Fibroblast of the conjunctiva (primary cell): Measurements from ENCODE around the gene BAIAP2.

ENCODE experiments used
- DNase-seq: peaks from one replicate; pipeline ENCODE4 v3.0.0-alpha.2; 2010; ENCODE audit warnings: low read depth

BAIAP2 gene, protein sequence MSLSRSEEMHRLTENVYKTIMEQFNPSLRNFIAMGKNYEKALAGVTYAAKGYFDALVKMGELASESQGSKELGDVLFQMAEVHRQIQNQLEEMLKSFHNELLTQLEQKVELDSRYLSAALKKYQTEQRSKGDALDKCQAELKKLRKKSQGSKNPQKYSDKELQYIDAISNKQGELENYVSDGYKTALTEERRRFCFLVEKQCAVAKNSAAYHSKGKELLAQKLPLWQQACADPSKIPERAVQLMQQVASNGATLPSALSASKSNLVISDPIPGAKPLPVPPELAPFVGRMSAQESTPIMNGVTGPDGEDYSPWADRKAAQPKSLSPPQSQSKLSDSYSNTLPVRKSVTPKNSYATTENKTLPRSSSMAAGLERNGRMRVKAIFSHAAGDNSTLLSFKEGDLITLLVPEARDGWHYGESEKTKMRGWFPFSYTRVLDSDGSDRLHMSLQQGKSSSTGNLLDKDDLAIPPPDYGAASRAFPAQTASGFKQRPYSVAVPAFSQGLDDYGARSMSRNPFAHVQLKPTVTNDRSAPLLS

DNA sequence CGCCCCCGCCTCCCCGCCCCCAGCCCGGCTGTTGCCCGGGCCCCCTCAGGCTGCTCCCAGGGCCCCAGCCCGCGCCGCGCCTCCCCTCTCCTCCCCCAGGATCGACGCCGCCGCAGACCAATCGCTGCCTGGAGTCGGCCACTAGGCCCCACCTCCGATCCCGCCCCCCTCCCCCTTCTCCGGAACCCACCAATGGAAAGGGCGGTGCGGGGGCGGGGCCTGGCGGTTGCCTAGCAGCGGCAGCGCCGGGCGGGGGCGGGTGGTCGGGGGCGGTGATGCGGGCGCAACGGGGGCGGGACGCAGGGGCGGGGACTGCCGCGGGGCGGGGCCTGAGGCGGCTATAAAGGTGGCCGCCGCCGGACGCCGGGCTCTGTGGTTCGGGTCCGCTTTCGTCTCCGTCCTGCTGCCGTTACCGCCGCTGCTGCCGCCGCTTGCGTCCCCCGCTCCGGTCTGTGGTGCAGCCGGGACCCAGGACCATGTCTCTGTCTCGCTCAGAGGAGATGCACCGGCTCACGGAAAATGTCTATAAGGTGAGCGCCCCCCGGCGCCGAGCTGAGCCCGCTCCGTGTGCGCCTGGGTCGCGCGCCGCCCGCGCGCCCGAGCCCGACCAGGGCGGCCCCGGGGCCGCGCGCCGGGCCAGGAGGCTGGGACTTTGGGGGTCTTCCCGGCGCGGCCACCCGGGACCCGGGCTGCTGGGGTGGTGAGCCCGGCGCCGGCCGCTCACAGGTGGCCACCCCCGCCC is at the start of gene BAIAP2:
Gene BAIAP2 (plus strand): TSS at position 373 of the 742 bp plus-strand sequence. CDS start 104 bp downstream, at position 477.
- DNase-seq = peak; percentile 90

DNA sequence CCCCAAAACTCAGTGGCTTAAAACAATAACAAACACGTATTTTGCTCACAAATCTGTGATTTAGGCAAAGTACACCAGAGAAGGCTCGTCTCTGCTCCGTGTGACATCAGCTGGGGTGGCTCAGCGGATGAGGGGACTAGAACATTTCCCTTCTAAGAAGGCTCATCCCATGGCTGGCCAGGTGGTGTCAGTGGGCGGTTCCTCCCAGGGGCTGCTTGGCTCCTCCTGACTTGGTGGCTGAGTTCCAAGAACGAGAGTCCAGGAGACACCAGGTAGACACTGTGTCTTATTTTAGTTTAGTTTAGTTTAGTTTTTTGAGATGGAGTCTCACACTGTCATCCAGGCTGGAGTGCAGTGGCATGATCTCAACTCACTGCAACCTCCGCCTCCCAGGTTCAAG is 48.9 kb upstream of the BAIAP2 start:
- no peak for DNase-seq

DNA sequence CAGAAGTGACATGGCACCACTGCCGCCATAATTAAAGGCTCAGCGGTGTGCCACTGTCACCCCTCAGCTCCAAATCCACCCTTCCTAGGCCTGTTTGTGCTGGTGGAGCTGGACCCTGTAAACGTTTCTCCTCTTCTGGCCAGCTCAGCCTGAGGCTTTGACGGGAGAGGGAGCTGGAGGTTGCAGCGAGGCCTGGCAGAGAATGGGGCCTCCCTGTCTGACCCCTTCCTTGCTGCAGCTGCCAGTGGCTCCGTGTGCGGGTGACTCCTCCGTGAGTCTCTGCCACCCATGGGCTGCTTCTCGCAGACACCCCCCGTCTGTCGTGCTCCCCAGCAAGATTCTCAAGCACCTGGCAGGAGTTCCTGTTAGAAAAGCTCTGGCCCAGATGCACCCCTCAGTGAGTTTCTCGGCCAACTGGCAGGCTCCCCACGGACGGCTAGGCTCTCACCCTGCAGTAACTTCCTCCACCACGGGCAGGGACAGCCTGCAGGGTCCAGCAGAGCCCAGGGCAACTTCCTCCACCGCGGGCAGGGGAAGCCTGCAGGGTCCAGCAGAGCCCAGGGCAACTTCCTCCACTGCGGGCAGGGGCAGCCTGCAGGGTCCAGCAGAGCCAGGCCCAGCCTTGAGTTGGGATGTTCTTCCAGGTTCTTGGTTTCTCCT is 48.0 kb upstream of the BAIAP2 start:
- no peak for DNase-seq

DNA sequence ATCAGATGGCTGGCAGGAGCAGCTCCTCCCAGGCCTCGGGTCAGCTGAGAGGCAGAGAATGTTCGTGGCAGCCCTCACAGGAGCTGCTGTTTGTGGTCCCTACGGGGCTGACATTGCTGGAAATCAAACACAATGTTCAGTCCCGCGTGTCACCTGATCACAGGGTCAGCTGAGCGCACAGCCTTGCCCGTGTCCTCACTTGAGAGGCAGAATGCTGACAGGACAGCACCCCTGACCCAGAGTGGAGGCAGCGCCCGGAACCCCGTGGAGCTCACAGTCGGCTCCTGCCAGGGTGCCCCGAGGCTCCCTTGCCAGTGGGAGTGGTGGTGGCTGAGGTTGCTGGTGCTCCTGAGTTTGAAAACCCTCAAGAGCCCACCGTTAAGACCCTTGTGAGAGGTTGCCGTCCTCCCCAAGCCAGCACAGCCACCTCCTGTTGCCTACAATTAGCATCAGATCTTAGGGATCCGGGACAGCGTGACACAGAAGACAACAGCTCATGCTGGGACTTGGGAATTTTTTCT is 47.0 kb upstream of the BAIAP2 start:
- no peak for DNase-seq

DNA sequence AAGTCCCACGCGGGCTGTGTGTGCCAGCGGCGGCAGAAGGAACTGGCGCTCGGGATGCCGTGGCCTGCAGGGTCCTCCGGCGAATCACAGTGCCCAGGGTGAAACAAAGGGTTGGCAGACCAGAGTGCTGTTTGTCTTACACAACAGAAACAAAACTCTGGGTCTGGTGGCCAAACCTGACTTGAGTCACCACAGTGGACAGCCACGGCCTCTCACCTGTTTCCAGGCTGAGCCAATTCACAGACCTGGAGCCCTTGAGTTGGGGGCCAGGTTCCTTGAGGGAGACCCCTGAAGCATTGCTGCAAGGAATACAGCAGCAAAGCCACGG is 45.4 kb upstream of the BAIAP2 start:
- DNase-seq = no peak

DNA sequence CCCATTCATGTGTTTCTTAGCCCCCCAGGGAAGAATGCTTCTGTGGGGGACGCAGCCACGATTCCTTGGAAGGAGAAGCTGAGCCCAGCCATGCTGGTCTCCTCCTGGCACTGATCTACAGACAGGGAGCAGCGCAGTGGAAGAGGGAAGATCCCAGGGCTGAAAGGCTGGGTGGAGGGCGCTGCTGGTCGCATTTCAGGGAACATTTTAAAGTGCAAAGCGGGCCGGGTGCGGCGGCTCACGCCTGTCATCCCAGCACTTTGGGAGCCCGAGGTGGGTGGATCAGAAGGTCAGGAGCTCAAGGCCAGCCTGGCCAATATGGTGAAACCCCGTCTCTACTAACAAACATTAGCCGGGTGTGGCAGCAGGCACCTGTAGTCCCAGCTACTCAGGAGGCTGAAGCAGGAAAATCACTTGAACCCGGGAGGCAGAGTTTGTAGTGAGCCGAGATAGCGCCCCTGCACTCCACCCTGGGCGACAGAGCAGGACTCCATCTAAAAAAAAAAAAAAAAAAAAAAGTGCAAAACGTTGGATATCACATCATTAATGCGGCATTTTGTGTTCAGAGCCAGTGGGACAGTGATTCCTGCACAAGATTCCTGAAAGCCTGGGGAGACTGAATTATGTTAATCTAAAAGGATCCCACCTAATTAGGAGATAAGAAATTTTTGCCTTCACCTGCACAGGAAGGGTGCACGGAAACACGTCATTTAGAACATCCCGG is 43.9 kb upstream of the BAIAP2 start:
- DNase-seq = no peak

DNA sequence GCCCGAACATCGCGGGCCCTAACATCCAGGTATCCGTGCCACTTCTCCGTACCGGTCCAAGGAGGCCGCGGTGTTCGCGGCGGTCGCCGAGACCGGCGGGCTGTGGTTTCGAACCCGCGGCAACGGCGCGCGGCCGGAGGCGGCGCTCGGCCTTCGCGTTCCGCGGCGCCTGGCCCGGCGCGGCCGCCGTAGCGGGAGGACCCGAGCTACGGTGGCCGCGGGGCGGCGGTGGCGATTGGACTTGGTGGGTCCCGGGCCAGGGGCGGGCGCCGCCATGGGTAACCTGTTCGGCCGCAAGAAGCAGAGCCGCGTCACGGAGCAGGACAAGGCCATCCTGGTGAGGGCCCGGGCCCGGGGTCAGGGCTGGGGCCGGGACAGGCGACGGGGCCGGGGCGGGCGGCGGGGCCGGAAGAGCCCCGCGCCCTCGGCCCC is 43.3 kb upstream of the BAIAP2 start, which contains the start of gene CHMP6:
Gene CHMP6 (plus strand): TSS at position 197 of the 432 bp plus-strand sequence. CDS start 78 bp downstream, at position 275.
- peak; percentile 23 for DNase-seq

DNA sequence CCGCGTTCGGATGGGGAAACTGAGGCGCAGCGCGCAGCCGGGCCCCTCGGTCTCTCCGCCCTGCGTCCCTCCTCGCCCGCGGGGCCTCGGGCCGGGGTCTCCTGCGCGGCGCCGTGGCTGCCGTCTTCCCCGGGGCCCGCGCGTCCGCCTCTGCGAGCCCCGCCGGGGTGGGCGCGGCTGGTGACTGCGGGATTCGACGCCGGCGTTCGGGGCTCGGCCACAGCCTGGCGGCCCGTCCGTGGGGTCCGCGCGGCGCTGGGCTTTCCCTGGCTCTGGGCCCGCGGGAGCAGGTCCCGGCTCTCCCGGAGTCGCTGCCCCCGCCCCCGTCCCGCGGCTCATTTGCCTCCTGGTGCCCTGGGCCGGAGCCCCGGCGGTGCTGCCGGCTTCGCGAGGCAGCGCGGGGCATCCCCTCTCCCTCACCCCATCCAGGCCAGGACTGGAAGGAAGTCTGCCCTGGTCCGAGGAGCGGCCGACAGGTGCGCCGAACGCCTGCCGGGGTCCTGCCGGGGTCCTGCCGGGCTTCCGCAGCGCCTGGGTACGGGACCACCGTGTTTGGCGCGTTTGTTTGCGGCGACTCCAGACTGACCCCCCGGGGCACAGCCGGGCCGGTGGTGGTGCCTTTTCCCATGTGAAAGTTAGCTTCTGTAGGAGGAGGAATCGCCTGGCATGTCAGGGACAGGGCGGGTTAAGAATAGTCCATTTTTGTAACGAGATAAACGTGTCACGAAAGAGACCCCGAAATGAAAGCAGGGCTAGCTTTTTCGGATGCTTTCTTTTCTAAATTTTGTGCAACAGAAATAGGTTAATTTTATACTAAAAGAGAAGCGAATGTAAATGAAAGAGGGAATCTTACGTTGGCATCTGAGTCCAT is 42.6 kb upstream of the BAIAP2 start:
- no peak for DNase-seq

DNA sequence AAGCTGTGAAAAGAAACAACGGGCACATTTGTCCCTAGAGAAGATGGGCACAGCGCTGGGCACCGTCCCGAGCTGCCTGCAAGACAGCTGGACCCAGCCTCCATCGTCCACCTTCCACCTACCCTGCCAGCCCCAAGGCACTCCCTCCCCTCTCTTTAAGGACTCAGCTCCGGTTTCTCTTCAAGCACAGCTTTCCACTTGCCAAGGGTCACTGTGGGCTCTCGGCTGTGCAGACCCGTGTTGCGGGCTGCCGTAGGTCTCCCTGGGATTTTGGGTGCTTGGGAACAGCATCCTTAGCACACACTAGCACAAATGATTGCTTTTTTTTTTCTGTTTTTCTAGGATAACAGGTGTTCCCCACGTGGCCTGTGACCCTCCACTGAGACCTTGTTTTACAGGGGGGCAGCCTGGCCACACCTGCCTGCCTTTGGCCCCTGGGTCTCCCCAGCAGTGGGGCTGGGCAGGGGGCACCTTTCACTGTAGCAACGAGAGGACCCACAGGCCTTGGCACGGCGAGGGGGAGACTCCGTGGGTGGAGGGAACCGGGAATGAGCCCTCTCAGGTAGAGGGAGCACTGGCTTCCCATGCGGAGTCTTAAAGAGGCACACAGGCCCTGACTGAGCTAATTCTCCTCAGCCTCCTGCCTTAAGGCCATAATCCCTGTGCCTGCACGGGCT is 41.9 kb upstream of the BAIAP2 start:
- DNase-seq = no peak

DNA sequence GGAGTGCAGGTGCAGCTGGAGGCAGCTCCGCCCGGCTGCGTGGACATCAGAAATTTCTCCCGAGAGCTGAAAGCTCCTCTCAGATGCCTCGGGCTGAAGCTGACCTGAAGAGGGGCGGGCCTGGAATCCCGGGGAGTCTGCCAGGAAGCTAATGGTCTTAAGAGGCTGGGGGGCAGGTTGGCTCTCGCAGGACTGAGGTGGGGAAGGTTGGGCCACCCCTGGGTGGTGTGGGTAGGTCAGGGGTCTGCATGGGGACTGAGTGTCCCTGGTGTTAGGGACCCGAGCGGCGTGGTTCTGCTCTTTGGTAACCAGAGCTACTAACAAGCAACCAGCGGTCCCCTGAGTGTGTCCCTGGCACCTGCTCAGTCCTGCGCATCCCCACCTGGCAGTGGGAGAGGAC is 39.8 kb upstream of the BAIAP2 start:
- DNase-seq = no peak

DNA sequence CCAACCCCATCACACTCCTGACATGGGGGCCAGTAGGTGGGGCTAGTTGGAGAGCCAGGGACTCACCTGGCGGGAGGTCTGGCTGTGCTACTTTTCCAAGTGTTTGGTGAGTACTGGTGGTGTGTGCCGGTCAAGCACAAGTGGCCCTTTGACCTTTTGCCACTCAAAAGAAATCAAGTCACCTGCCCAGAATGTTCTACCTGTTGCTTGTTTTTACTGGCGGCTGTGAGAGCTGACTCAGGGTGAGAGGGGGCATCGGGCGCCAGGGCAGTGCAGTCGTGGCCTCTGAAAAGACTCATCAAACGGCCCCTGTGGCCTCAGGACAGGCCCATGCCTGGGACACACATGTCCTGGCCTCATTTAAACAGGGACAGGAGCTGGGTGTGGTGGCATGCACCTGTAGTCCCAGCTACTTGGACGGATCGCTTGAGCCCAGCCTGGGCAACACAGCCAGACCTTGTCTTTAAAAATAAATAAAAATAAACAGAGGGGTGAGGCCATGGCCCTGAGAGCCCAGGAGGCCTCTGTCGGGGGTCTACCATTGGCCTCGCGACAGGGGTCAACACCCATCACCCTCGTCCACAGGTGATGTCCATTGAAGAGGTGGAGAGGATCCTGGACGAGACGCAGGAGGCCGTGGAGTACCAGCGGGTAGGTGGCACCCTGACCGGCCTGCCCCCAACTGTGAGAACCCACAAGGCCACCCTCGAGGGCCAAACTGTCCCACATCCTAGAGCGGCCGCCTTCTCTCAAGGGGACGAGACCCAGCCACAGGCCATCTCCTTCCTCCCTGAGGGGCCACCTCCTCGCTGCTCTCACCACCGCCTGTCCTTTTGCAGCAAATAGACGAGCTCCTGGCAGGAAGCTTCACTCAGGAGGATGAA is 38.3 kb upstream of the BAIAP2 start:
- DNase-seq = no peak

DNA sequence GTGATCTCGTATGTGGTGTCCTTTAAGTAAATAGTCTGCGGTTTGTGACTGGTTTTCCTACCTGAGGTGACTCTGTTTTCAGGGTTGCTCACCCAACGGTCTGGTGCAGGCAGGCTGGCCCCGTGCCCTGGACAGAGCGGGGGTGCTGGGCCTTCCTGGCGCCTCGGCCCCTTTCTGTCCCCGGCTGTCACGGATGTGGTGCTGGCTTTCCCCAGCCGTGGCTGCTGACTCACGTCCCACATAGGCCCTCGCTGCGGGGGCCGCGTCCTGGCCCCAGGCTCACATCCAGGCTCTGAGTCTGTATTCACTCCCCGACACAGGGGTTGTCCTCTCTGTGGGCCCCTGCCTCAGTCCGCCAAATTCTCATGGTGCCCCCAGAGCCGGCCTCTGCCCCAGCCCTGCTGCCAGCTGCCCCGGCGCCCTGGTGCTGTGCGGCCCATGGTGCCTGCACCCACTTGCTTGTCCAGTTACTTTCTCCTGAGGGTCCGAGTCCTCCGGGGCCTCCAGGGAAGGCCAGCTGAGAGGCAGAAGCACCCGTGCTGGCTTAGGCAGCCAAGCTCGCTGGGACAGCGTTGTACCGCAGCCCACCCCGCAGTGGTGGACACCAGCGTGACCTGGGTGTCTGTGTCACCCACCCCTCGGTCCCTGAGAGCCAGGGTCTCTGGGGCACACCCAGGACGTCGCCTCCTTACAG is 37.4 kb upstream of the BAIAP2 start:
- DNase-seq = no peak

DNA sequence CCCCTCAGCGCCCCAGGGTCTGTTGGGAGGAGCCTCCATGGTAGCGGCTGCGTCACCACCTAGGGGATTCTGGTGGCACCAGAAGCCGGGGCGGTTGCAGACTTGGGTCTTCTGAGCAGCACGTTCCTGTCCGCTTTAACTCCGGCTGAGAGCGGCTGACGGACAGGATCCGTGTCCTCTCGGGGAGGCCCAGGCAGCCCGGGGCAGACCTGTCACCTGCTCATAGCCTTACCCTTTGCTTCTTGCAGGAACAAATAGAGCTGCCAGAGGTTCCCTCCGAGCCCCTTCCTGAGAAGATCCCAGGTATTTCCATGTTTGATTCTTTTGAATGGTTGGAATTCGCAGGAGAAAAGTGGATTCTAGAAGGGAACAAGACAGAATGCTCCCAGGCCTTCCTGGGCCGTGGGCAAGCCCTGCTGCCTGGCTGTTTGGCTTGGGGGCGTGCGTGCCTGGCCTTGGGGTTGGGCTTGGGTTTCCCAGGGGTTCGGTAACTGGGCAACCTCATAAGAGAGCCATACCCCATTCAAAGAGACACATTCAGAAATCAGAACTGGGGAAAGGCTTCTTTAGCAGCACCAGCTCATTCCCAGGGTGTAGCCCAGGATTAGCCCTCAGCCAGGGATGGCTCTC is 36.7 kb upstream of the BAIAP2 start:
- no peak for DNase-seq

DNA sequence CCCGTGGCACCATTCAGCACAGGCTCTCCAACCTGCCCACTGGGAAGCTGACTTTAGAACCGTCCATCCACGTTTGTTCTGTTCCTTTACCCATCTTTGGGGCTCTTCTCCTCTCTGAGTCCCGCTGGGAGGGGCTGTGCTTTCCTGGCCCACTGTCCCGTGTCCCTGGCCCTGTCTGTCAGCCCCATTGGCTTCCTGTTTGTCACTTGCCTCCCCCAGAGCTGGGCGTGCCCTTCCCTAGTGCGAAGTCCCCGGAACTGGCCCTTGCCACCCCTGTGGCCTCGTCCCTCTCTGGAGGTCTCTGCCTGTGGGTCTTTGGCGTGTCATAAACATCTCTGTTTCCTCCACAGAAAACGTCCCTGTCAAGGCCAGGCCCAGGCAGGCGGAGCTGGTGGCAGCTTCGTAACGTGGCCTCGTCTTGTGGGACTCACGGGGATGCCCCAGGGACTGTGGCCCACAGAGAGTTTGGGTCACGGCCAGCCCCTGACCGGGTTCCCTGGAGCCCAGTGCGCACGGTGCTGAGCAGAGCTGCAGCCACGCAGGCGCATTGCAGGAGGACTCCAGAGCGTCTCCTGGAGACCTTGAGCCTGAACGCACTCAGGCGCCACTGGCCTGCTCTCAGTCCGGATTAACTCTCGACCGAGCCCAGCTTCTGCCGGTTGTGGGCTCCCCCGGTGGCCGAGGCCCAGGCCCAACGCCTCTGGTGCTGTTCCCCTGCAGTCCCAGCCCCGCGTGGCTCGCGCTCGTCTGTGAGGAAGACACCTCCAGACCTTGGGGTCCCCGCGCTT is 36.0 kb upstream of the BAIAP2 start:
- no peak for DNase-seq

DNA sequence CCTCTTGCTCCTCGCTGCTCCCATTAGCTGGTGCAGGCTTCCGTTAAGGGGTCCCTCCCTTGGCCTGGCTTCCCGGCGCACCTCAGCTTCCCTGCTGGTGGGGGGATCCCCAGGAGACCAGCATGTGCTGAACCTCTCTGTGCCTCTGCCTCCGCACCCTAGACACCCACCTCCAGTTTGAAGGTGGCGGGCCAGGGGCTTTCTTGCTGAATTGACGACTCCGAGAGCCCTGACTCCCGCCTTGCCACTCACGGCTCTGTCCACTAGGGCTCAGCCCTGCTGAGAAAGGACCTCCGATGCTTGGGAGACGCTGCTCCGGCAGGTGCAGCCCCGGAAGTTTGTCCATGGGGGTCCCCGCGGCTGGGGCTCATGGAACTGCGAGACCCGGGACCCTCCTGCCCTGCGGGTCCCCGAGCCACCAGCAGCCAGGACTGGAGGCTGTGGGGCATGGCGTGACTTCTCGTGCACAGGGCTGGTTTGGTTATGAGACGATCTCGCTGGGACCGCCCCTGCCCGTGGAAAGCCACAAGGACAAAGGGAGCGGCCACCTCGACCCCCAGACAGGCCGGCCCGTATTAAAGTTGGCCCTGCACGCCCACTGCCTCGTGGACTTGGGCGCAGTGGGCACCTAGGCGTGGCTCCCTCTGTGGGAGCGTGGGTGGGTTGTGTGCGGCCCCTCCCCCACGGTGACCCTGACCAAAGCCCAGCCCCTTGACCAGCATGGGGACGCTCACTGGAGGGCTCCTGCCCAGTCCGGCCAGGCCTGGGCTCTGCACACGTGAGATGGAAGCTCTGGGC is 35.2 kb upstream of the BAIAP2 start:
- no peak for DNase-seq

DNA sequence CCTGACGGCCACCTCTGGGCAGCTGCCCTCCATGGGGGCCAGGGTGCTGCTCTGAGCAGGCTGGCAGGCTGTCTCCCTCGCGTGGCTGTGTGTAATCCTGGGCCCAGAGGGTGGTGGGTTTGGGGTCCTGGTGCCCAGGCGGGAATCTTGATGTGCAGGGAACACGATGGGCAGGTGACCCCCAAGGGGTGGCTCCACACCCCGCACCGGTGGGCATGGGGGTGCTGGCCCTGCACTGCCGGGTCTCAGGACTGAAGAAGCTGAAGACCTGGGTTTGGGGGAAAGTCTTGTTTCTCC is 34.7 kb upstream of the BAIAP2 start:
- DNase-seq = no peak
